H1 (cell line): ENCODE results near the gene CGNL1. TPM values are rescaled to one million over a fixed set of nuclear protein-coding genes. Genes with fewer than 3 reads are reported as not detected.

Source experiments
- CTCF ChIA-PET: fragments of 300-600 bp; sonication (Branson Sonifier 250); formaldehyde crosslinking; loops from one replicate; lab custom pipeline; 2021; ENCODE audit not compliant: partially characterized antibody; lab: Charles Lee
- POLR2A ChIA-PET: fragments of 300-600 bp; sonication (Branson Sonifier 250); formaldehyde crosslinking; loops from one replicate; lab custom pipeline; 2021; ENCODE audit warnings: inconsistent platforms; ENCODE audit not compliant: partially characterized antibody; lab: Charles Lee
- DNase-seq, 2 experiments: peaks; one replicate each; pipeline versions ENCODE4 v3.0.0 to v3.0.0-alpha.2; 2010 to 2022; ENCODE audit warnings: low spot score in 2 of 2, low read depth in 1 of 2, mixed read lengths in 1 of 2
- FAIRE-seq: peaks from 2 replicates; lab custom pipeline; 2011; peaks lifted over from hg19 to GRCh38; lab: Jason Lieb, UNC
- H2AFZ ChIP-seq: 2 replicates; pipeline ENCODE4 v1.8.1; 2012; ENCODE audit warnings: low read length, inconsistent platforms
- H2AK5ac ChIP-seq: 2 replicates; pipeline ENCODE4 v1.6.1; 2013; ENCODE audit warnings: low read depth, low read length
- H2BK120ac ChIP-seq: replicated peaks from 2 replicates; pipeline ENCODE3; 2013; ENCODE audit warnings: low read depth, low read length, inconsistent platforms
- H2BK12ac ChIP-seq: 2 replicates; pipeline ENCODE4 v1.6.1; 2013; ENCODE audit warnings: low read depth, low read length
- H2BK15ac ChIP-seq: 2 replicates; pipeline ENCODE4 v1.6.1; 2013; ENCODE audit warnings: low read length
- H2BK20ac ChIP-seq: 2 replicates; pipeline ENCODE4 v1.6.1; 2013; ENCODE audit warnings: low read length
- H2BK5ac ChIP-seq: 2 replicates; pipeline ENCODE4 v1.6.1; 2013; ENCODE audit warnings: low read depth, low read length
- H3K14ac ChIP-seq: 2 replicates; pipeline ENCODE4 v1.6.1; 2013; ENCODE audit warnings: inconsistent platforms; ENCODE audit not compliant: insufficient read length
- H3K18ac ChIP-seq: 2 replicates; pipeline ENCODE4 v1.6.1; 2013; ENCODE audit warnings: low read length; ENCODE audit errors: extremely low read depth
- H3K23ac ChIP-seq: 2 replicates; pipeline ENCODE4 v1.6.1; 2013; ENCODE audit warnings: inconsistent platforms; ENCODE audit not compliant: insufficient read length
- H3K23me2 ChIP-seq: 2 replicates; pipeline ENCODE4 v1.6.1; 2013; ENCODE audit warnings: low read depth, low read length
- H3K27ac ChIP-seq: 2 replicates; pipeline ENCODE4 v1.6.1; 2011; ENCODE audit warnings: low read depth, low read length, inconsistent platforms
- H3K27me3 ChIP-seq, 4 experiments: replicated peaks in 1 of 4; 1 replicate in 1 of 4; 2 replicates in 3 of 4; pipeline versions ENCODE4 v1.6.1 to v1.8.1; 2011 to 2013; ENCODE audit warnings: low read length in 3 of 4, mild to moderate bottlenecking in 3 of 4, inconsistent platforms in 2 of 4, mixed read lengths in 2 of 4, moderate library complexity in 1 of 4; ENCODE audit not compliant: control insufficient read depth in 3 of 4, insufficient read depth in 3 of 4; ENCODE audit errors: extremely low read depth in 1 of 4
- H3K36me3 ChIP-seq, 4 experiments: 2 replicates each; pipeline versions ENCODE4 v1.6.1 to v1.8.1; 2011 to 2013; ENCODE audit warnings: mild to moderate bottlenecking in 4 of 4, low read length in 3 of 4, moderate library complexity in 2 of 4, control low read depth in 1 of 4, inconsistent platforms in 1 of 4; ENCODE audit not compliant: insufficient read depth in 4 of 4, control insufficient read depth in 2 of 4
- H3K4ac ChIP-seq: replicated peaks from 2 replicates; pipeline ENCODE3; 2013; ENCODE audit warnings: low read length, low read depth, mixed read lengths, inconsistent platforms; ENCODE audit not compliant: insufficient read length
- H3K4me1 ChIP-seq, 4 experiments: replicated peaks in 1 of 4; 1 replicate in 1 of 4; 2 replicates in 3 of 4; pipeline versions ENCODE4 v1.6.1 to v1.8.1; 2011 to 2013; ENCODE audit warnings: low read length in 3 of 4, inconsistent platforms in 2 of 4, mixed read lengths in 1 of 4; ENCODE audit not compliant: insufficient read depth in 4 of 4, control insufficient read depth in 3 of 4
- H3K4me2 ChIP-seq, 2 experiments: 2 replicates each; pipeline versions ENCODE4 v1.6.1 to v1.8.1; 2011 to 2013; ENCODE audit warnings: low read depth in 2 of 2, low read length in 2 of 2, control low read depth in 1 of 2, inconsistent platforms in 1 of 2, mild to moderate bottlenecking in 1 of 2; ENCODE audit not compliant: insufficient read depth in 1 of 2
- H3K4me3 ChIP-seq, 4 experiments: fragments of 200-600, 300-600 bp in 1 of 4; sonication (generic), shearing (Covaris generic), sonication (Bioruptor Twin) in 1 of 4; 2 replicates each; pipeline versions ENCODE4 v1.5.1 to v1.8.1; 2011 to 2016; ENCODE audit warnings: low read length in 4 of 4, low read depth in 3 of 4, control low read depth in 2 of 4, inconsistent platforms in 2 of 4, mild to moderate bottlenecking in 2 of 4, mixed read lengths in 1 of 4, moderate library complexity in 1 of 4; ENCODE audit not compliant: insufficient read depth in 2 of 4; ENCODE audit errors: extremely low read depth in 1 of 4
- H3K56ac ChIP-seq: replicated peaks from 2 replicates; pipeline ENCODE3; 2013; ENCODE audit warnings: low read depth, mild to moderate bottlenecking, mixed read lengths, low read length, inconsistent platforms; ENCODE audit not compliant: insufficient read length
- H3K79me1 ChIP-seq: 2 replicates; pipeline ENCODE4 v1.6.1; 2013; ENCODE audit warnings: low read depth, low read length, control low read depth
- H3K79me2 ChIP-seq, 2 experiments: 2 replicates each; pipeline versions ENCODE4 v1.6.1 to v1.8.1; 2012 to 2013; ENCODE audit warnings: low read length in 2 of 2, mild to moderate bottlenecking in 2 of 2, inconsistent platforms in 1 of 2; ENCODE audit not compliant: insufficient read depth in 2 of 2, control insufficient read depth in 1 of 2
- H3K9ac ChIP-seq, 4 experiments: replicated peaks in 1 of 4; 1 replicate in 1 of 4; 2 replicates in 3 of 4; pipeline versions ENCODE4 v1.6.1 to v1.8.1; 2011 to 2013; ENCODE audit warnings: low read depth in 3 of 4, low read length in 3 of 4, control low read depth in 2 of 4, mild to moderate bottlenecking in 2 of 4, moderate library complexity in 2 of 4, inconsistent platforms in 1 of 4; ENCODE audit errors: extremely low read depth in 1 of 4
- H3K9me3 ChIP-seq, 2 experiments: 2 replicates each; pipeline versions ENCODE4 v1.6.1 to v1.8.1; 2012 to 2013; ENCODE audit warnings: mild to moderate bottlenecking in 2 of 2, moderate library complexity in 2 of 2, control low read depth in 1 of 2, inconsistent platforms in 1 of 2, low read depth in 1 of 2, low read length in 1 of 2, mixed read lengths in 1 of 2; ENCODE audit not compliant: insufficient read depth in 2 of 2
- H4K20me1 ChIP-seq, 2 experiments: replicated peaks in 1 of 2; 2 replicates each; pipeline versions ENCODE3 to v1.8.1; 2011 to 2013; ENCODE audit warnings: inconsistent platforms in 2 of 2, low read length in 2 of 2, mild to moderate bottlenecking in 1 of 2; ENCODE audit not compliant: insufficient read depth in 2 of 2, control insufficient read depth in 1 of 2
- H4K5ac ChIP-seq: 2 replicates; pipeline ENCODE4 v1.6.1; 2013; ENCODE audit warnings: low read length, low read depth, mixed read lengths, inconsistent platforms; ENCODE audit not compliant: insufficient read length
- H4K8ac ChIP-seq: 2 replicates; pipeline ENCODE4 v1.8.0; 2013; ENCODE audit warnings: mild to moderate bottlenecking, moderate library complexity, low read length, inconsistent platforms; ENCODE audit not compliant: insufficient read depth; ENCODE audit errors: extremely low read depth
- H4K91ac ChIP-seq: replicated peaks from 2 replicates; pipeline ENCODE3; 2013; ENCODE audit warnings: low read length, mixed read lengths, inconsistent platforms; ENCODE audit not compliant: insufficient read length
- ATF2 ChIP-seq: IDR thresholded peaks from 2 replicates; pipeline ENCODE4 v1.6.1; 2012; ENCODE audit warnings: low read length, inconsistent platforms
- EGR1 ChIP-seq: IDR thresholded peaks from 2 replicates; pipeline ENCODE4 v1.6.1; 2011; ENCODE audit warnings: low read depth, low read length, borderline replicate concordance
- KDM1A ChIP-seq: fragments of 200-600, 300-600 bp; sonication (generic); IDR thresholded peaks from 2 replicates; pipeline ENCODE4 v1.7.1; 2016; ENCODE audit warnings: mild to moderate bottlenecking, low read length, borderline replicate concordance
- MAX ChIP-seq: IDR thresholded peaks from 2 replicates; pipeline ENCODE4 v1.6.1; 2012; ENCODE audit warnings: inconsistent platforms
- USF2 ChIP-seq: IDR thresholded peaks from 2 replicates; pipeline ENCODE4 v1.6.1; 2011; ENCODE audit warnings: low read length, improper control_type of control experiment
- WGBS, 2 experiments: shearing (Covaris generic) in 1 of 2; methylation state at CpG; one replicate each; pipeline versions ENCODE4 v1.1.6 to v1.1.7; 2013 to 2015; ENCODE audit warnings: low lambda C conversion rate in 2 of 2, mixed read lengths in 2 of 2, inconsistent platforms in 1 of 2, low coverage in 1 of 2, missing lambda C conversion rate in 1 of 2; ENCODE audit not compliant: insufficient replicate concordance in 2 of 2, insufficient coverage in 1 of 2, insufficient read length in 1 of 2; ENCODE audit errors: extremely low coverage in 1 of 2, missing lambda C conversion rate in 1 of 2; 5-methylcytosine and 5-hydroxymethylcytosine counted together
- polyA plus RNA-seq, 7 experiments: library from polyadenylated mRNA; depleted of rRNA in 3 of 7; stranded (reverse) in 5 of 7; unstranded in 2 of 7; fragments of >200 nt in 5 of 7; fragments of 200-250 nt in 2 of 7; gene quantifications; 1 replicate in 5 of 7; 2 replicates in 1 of 7; 4 replicates in 1 of 7; pipeline versions ENCODE4 v1.2.1 to v1.2.3, GENCODE V29; 2011 to 2013; ENCODE audit warnings: missing spikeins in 2 of 7, mixed read lengths in 2 of 7
- total RNA-seq: library from RNA; stranded (reverse); fragmentation: NEBNext Ultra II Directional; extraction: Animal tissue kit (Norgen Biotek cat#: 25700); gene quantifications from 2 replicates; pipeline ENCODE4 v1.2.1, GENCODE V29; 2021
- TF ChIP-seq, protein P1 (sequence below), 3 experiments: IDR thresholded peaks; 1 replicate in 2 of 3; 2 replicates in 1 of 3; pipeline versions ENCODE4 v1.5.1 to v1.6.1; 2011; ENCODE audit warnings: low read length in 3 of 3, mild to moderate bottlenecking in 3 of 3, inconsistent platforms in 2 of 3, low read depth in 1 of 3, moderate library complexity in 1 of 3; ENCODE audit not compliant: insufficient read depth in 1 of 3; ENCODE audit errors: control extremely low read depth in 1 of 3

Gene CGNL1
- total and polyA plus RNA-seq, 2 of the 8 experiments (the other 6 are each of a cell fraction or from before 2014, with no cell fraction given), result 21.8 to 75.6 TPM

DNA sequence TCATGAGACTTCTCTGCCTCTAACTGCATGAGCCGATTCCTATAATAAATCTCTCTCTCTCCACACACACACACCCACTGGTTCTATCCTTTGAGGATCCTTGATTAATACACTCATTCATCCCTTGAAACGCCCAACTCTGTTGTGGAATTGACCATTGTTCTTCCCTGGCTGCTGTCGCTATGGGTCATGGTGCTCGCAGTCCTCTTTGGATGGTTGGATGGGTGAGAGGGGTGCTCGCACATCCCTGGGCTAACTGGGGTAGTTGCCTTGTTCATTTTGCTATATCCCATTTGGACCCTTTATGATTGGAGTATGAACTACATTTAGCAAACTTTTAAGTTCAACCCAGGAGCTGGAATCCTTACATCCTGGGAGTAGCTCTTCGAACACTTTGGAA, 181.5 kb downstream of the CGNL1 start:
- POLR2A ChIA-PET, result no interaction called here
- Histone ChIP-seq H3K4me1 (peaks cover 0 to 4% (median 1%) of the 10 kb centered on the region in 4 experiments; a peak in 3 of 7 replicates), H3K9me3 (no peaks in the 10 kb centered on the region), H2BK12ac (no peak overlapping the region), H2BK20ac (no peak overlapping the region), H3K27ac (no peak overlapping the region), H3K14ac (no peak overlapping the region), H3K36me3 (no peaks in the 10 kb centered on the region), H3K4me3 (no peak overlapping the region), H2BK120ac (no peak overlapping the region), H2BK5ac (no peak overlapping the region), H2AK5ac (no peak overlapping the region), H4K8ac (no peak overlapping the region), H3K18ac (no peak overlapping the region), H4K91ac (no peak overlapping the region), H3K27me3 (no peaks in the 10 kb centered on the region), H3K4ac (no peak overlapping the region), H3K79me2 (no peaks in the 10 kb centered on the region), H3K23ac (no peak overlapping the region), H4K5ac (no peak overlapping the region), H3K9ac (no peak overlapping the region), H3K4me2 (no peak overlapping the region), H3K79me1 (no peaks in the 10 kb centered on the region), H2BK15ac (no peak overlapping the region), H2AFZ (no peak overlapping the region), H4K20me1 (no peaks in the 10 kb centered on the region), H3K56ac (no peak overlapping the region), H3K23me2 (no peaks in the 10 kb centered on the region; the same call in 1 of the 2 replicates)
- FAIRE-seq, result no peak
- CTCF ChIA-PET, result interaction anchor here (0.6 to 2.1 kb wide), 8 partner anchors 10 to 220 kb away, joined by 3 to 14 read pairs (median 4); no protein-coding TSS in a partner anchor
- 96% methylated on average over 6 of the region's 6 CpGs; no CpG with 5 or more reads in 1 of the 2 experiments for WGBS, 2 experiments
- no peak for DNase-seq
- TF ChIP-seq MAX, result no peak
- TF ChIP-seq, protein P1, sequence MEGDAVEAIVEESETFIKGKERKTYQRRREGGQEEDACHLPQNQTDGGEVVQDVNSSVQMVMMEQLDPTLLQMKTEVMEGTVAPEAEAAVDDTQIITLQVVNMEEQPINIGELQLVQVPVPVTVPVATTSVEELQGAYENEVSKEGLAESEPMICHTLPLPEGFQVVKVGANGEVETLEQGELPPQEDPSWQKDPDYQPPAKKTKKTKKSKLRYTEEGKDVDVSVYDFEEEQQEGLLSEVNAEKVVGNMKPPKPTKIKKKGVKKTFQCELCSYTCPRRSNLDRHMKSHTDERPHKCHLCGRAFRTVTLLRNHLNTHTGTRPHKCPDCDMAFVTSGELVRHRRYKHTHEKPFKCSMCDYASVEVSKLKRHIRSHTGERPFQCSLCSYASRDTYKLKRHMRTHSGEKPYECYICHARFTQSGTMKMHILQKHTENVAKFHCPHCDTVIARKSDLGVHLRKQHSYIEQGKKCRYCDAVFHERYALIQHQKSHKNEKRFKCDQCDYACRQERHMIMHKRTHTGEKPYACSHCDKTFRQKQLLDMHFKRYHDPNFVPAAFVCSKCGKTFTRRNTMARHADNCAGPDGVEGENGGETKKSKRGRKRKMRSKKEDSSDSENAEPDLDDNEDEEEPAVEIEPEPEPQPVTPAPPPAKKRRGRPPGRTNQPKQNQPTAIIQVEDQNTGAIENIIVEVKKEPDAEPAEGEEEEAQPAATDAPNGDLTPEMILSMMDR (IDR thresholded peaks at IDR 0.05; ENCODE audit: control extremely low read depth in 1 of 3, insufficient read depth in 1 of 3, low read depth in 1 of 3, low read length in 3 of 3), result no peak
- TF ChIP-seq USF2, result no peak
- no peak for TF ChIP-seq EGR1
- TF ChIP-seq KDM1A, result no peak
- TF ChIP-seq ATF2, result no peak
